Activated B cell treated with CpG ODN at 0.5 μM for 24 hours (primary cell): ENCODE measurements around the gene NAA16. TPM values are rescaled to one million over a fixed set of nuclear protein-coding genes. Genes with fewer than 3 reads are reported as not detected.

Experiments used
- ATAC-seq: fragments of 200-7000 bp; cut with Tn5 transposase; one replicate; pipeline ENCODE4 v1.10.0; 2021; ENCODE audit warnings: low read depth, mild to moderate bottlenecking, moderate library complexity
- CTCF ChIA-PET: fragments of 350-600 bp; sonication (Branson Sonifier 250); formaldehyde crosslinking; loops from one replicate; lab custom pipeline; 2021; ENCODE audit warnings: antibody characterized with exemption; lab: Charles Lee
- POLR2A ChIA-PET: fragments of 350-600 bp; sonication (Branson Sonifier 250); formaldehyde crosslinking; loops from one replicate; lab custom pipeline; 2021; ENCODE audit warnings: antibody characterized with exemption; lab: Charles Lee
- DNase-seq: peaks from one replicate; pipeline ENCODE4 v3.0.0; 2022
- H3K27ac Mint-ChIP-seq: one replicate; pipeline ENCODE4 v1.8.0; 2020; ENCODE audit warnings: mixed read lengths
- H3K27me3 Mint-ChIP-seq: one replicate; pipeline ENCODE4 v1.8.0; 2021; ENCODE audit warnings: mixed read lengths
- H3K36me3 Mint-ChIP-seq: one replicate; pipeline ENCODE4 v1.8.0; 2021; ENCODE audit warnings: low read depth, mixed read lengths
- H3K4me1 Mint-ChIP-seq: one replicate; pipeline ENCODE4 v1.8.0; 2021; ENCODE audit warnings: mixed read lengths
- H3K4me3 Mint-ChIP-seq: one replicate; pipeline ENCODE4 v1.8.0; 2020; ENCODE audit warnings: mild to moderate bottlenecking, mixed read lengths
- H3K9me3 Mint-ChIP-seq: one replicate; pipeline ENCODE4 v1.8.0; 2020; ENCODE audit warnings: mixed read lengths
- intact Hi-C: fragments of 100-400 bp; cut with micrococcal nuclease; formaldehyde crosslinking; loops from one replicate; pipeline ENCODE4 v1.15.1; 2024
- total RNA-seq: library from RNA; stranded (reverse); gene quantifications from 2 replicates; pipeline ENCODE4 v1.2.3, GENCODE V29; 2022
- TF ChIP-seq, protein P1 (sequence below): fragments of 200-600 bp; IDR thresholded peaks from one replicate; pipeline ENCODE4 v1.8.0; 2022; ENCODE audit warnings: antibody characterized with exemption, mild to moderate bottlenecking

The NAA16 gene
- 18.5 and 21.4 TPM in 2 replicates for total RNA-seq

DNA sequence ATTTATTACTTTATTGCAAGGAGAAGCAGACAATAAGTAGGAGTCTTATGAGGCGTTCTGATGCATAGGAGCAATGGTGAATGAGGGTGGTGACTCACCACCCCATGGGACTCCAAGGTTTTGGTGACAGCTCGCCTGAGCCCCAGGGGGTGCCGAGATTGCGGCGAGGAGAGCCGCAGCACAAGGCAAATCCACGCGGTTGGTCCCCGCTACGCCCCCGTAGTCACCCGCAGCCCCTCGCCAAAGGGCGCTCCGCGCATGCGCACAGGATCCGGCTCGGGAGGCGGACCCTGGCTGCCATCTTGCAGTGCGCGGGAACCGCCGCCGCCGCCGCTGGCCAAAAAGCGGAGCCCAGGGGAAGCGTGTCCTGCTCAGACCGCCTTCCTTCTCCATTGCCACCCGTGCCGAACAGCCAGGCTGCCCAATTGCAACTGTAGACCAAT is at the start of gene NAA16:
NAA16 (plus strand) TSS at position 305 of the 443 bp plus-strand sequence. CDS start 262 bp downstream, outside the sequence.
- intact Hi-C loops = loop anchor here (1.0 to 10.0 kb wide), 17 partner anchors 28 to 1666 kb away; partner anchors contain the start of genes AKAP11, COG6, DGKH and ELF1
- no peaks in the 10 kb centered on the region for H3K9me3 Mint-ChIP-seq
- CTCF ChIA-PET = no interaction called here
- no peaks in the 10 kb centered on the region for H3K27me3 Mint-ChIP-seq
- peak within 1 kb of the TSS; percentile 96 for H3K4me3 Mint-ChIP-seq
- H3K36me3 Mint-ChIP-seq = peaks cover 7% of the 10 kb centered on the region
- TF ChIP-seq, protein P1, sequence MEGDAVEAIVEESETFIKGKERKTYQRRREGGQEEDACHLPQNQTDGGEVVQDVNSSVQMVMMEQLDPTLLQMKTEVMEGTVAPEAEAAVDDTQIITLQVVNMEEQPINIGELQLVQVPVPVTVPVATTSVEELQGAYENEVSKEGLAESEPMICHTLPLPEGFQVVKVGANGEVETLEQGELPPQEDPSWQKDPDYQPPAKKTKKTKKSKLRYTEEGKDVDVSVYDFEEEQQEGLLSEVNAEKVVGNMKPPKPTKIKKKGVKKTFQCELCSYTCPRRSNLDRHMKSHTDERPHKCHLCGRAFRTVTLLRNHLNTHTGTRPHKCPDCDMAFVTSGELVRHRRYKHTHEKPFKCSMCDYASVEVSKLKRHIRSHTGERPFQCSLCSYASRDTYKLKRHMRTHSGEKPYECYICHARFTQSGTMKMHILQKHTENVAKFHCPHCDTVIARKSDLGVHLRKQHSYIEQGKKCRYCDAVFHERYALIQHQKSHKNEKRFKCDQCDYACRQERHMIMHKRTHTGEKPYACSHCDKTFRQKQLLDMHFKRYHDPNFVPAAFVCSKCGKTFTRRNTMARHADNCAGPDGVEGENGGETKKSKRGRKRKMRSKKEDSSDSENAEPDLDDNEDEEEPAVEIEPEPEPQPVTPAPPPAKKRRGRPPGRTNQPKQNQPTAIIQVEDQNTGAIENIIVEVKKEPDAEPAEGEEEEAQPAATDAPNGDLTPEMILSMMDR = no peak
- H3K4me1 Mint-ChIP-seq = peaks cover 44% of the 10 kb centered on the region
- POLR2A ChIA-PET = interaction anchor here (0.8 kb wide), 1 partner anchor 48 kb away, joined by 4 read pairs; the partner anchor contains the start of gene MTRF1
- H3K27ac Mint-ChIP-seq = peak within 1 kb of the TSS; percentile 90
- peak; percentile 98 for DNase-seq
- peak; percentile 92 for ATAC-seq

DNA sequence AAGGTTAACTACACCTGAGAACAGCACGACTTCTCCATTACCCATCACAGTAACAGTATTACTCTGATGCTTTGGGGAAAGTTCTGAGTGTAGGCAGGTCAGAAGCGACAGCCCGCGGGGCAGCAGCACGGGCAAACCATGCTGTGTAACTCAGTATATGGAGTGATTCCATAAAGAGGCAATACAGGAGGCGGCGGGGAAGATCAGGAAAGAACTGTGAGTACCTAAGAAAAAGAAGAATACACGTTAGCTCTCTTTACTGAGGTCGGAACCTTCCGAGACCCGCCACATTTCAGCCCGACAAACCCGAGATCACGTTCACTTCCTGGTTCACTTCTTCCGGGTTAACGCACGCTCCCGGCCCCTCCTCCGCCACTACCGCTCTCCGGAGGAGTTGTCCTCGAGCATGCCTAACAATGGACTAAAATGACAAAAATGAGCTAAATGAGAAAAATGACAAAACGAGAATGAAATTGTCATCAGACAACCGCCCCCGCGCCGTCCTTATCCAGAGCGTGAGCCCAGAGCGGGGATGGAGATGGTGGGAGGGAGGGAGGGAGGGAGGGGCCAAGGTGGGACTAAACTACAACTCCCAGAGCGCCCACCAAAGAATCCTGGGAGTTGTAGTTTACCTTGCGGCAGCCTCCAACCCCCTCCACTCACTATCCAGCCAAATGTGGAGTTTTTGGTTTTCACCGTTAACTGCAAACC is 47.7 kb upstream of the NAA16 start, which contains the start of gene MTRF1:
MTRF1 (minus strand) TSS at position 316 of the 711 bp plus-strand sequence. CDS start 2,669 bp downstream, outside the sequence.
- Mint-ChIP-seq H3K4me3 (peak within 1 kb of the TSS; percentile 96), H3K27ac (peak within 1 kb of the TSS; percentile 99), H3K36me3 (peaks cover 35% of the 10 kb centered on the region), H3K27me3 (no peaks in the 10 kb centered on the region), H3K9me3 (peaks cover 1% of the 10 kb centered on the region), H3K4me1 (peaks cover 17% of the 10 kb centered on the region)
- TF ChIP-seq, protein P1 = no peak
- ATAC-seq (peak; percentile 93), DNase-seq (peak; percentile 72)
- POLR2A ChIA-PET = interaction anchor here (0.9 to 1.2 kb wide), 6 partner anchors 9 to 342 kb away, joined by 3 to 6 read pairs (median 4); partner anchors contain the start of genes KBTBD7 and NAA16
- intact Hi-C loops = loop anchor here (1.0 to 5.0 kb wide), 11 partner anchors 19 to 1606 kb away; partner anchors contain the start of genes COG6, ELF1, KBTBD6 and KBTBD7
- CTCF ChIA-PET = interaction anchor here (0.6 kb wide), 1 partner anchor 342 kb away, joined by 3 read pairs; no protein-coding TSS in a partner anchor

DNA sequence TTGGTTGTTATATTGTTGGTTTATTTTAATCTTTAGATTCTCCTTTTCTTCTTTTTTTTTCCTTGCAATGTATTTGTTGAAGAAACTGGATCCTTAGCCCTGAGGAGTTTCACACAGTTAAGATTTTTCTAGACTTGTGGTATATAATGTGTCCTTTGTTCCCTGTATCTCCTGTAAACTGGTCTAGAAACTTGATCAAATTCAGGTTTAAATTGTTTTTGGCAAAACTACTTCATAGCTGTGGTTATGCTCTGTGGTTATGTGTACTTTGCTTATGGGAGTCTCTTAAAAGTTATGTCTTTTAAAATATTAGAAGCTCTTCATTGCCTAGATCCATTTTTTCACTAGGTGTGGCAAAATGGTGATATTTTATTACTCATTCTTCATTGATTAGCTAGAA is 44.0 kb upstream of the NAA16 start:
- TF ChIP-seq, protein P1 = no peak
- ATAC-seq = no peak
- ChIA-PET POLR2A (no interaction called here), CTCF (no interaction called here)
- intact Hi-C loops = no loop called here
- peaks cover 9% of the 10 kb centered on the region for H3K36me3 Mint-ChIP-seq
- H3K9me3 Mint-ChIP-seq = peaks cover 3% of the 10 kb centered on the region
- no peak for DNase-seq
- H3K4me3 Mint-ChIP-seq = no peak overlapping the region
- H3K27ac Mint-ChIP-seq = no peak overlapping the region
- peaks cover 20% of the 10 kb centered on the region for H3K4me1 Mint-ChIP-seq
- no peaks in the 10 kb centered on the region for H3K27me3 Mint-ChIP-seq

DNA sequence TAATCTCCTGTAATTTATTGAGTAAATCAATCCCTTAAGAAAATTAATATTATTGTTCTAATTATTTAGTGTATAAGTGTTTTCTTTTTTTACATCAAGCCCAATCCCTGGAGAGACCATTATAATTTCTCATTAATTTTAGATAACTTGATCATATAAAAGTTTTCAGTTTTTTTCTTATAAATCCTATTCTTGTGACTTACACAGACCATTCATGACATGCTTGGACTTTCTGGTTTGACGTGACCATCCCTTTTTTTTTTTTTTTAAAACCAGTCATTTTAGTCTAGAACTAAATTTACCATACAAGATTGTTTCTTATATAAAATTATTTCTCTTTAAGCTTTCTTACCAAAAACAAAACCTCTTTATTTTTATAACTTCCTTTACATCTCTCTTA is 42.3 kb upstream of the NAA16 start:
- POLR2A ChIA-PET = interaction anchor here (0.7 kb wide), 1 partner anchor 515 kb away, joined by 5 read pairs; no protein-coding TSS in a partner anchor
- Mint-ChIP-seq H3K4me3 (no peak overlapping the region), H3K27ac (no peak overlapping the region), H3K36me3 (no peaks in the 10 kb centered on the region), H3K4me1 (peaks cover 13% of the 10 kb centered on the region), H3K27me3 (no peaks in the 10 kb centered on the region), H3K9me3 (peaks cover 3% of the 10 kb centered on the region)
- no peak for ATAC-seq
- DNase-seq = no peak
- intact Hi-C loops = no loop called here
- CTCF ChIA-PET = no interaction called here
- TF ChIP-seq, protein P1 = no peak
